LNCAP (cell line): ENCODE data around the gene MRPL55.

Source experiments
- TF ChIP-seq, protein P1 (sequence below): fragments of 450-650 bp; IDR thresholded peaks from 2 replicates; pipeline ENCODE4 v1.5.1; 2017; ENCODE audit warnings: mild to moderate bottlenecking

The MRPL55 gene

GRCh38 chr1:228109073-228109961 lies at the start of gene MRPL55:
Gene MRPL55, minus strand, starts transcription at chr1:228109299. Its CDS starts 1,039 bp downstream, at chr1:228108260.
- TF ChIP-seq, protein P1, sequence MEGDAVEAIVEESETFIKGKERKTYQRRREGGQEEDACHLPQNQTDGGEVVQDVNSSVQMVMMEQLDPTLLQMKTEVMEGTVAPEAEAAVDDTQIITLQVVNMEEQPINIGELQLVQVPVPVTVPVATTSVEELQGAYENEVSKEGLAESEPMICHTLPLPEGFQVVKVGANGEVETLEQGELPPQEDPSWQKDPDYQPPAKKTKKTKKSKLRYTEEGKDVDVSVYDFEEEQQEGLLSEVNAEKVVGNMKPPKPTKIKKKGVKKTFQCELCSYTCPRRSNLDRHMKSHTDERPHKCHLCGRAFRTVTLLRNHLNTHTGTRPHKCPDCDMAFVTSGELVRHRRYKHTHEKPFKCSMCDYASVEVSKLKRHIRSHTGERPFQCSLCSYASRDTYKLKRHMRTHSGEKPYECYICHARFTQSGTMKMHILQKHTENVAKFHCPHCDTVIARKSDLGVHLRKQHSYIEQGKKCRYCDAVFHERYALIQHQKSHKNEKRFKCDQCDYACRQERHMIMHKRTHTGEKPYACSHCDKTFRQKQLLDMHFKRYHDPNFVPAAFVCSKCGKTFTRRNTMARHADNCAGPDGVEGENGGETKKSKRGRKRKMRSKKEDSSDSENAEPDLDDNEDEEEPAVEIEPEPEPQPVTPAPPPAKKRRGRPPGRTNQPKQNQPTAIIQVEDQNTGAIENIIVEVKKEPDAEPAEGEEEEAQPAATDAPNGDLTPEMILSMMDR, result peak; percentile 22; the same call in 1 of the 2 replicates

GRCh38 chr1:228158151-228159007 lies 49.3 kb upstream of the MRPL55 start:
- TF ChIP-seq, protein P1, result no peak

GRCh38 chr1:228157729-228158126 lies 48.6 kb upstream of the MRPL55 start:
- TF ChIP-seq, protein P1, result no peak

GRCh38 chr1:228156941-228157728 lies 48.0 kb upstream of the MRPL55 start:
- TF ChIP-seq, protein P1, result no peak

DNA sequence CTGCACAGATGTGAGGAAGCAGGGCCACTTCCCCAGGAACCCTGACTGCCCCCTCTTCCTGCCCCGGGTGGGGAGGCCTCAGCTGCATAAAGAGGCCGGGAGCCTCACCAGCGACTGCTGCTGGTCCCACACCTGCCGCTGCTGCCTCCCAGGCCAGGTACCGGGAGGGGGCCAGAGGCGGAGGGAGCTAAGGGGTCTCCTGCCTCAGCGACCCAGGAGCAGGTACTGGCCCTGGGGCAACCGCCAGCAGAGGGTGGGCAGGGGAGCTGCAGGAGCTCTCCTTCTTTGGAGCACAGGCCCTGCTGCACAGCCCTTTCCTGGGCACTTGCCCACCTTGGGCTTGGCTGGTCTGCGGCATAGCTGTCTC lies 47.4 kb upstream of the MRPL55 start:
- TF ChIP-seq, protein P1, result no peak

DNA sequence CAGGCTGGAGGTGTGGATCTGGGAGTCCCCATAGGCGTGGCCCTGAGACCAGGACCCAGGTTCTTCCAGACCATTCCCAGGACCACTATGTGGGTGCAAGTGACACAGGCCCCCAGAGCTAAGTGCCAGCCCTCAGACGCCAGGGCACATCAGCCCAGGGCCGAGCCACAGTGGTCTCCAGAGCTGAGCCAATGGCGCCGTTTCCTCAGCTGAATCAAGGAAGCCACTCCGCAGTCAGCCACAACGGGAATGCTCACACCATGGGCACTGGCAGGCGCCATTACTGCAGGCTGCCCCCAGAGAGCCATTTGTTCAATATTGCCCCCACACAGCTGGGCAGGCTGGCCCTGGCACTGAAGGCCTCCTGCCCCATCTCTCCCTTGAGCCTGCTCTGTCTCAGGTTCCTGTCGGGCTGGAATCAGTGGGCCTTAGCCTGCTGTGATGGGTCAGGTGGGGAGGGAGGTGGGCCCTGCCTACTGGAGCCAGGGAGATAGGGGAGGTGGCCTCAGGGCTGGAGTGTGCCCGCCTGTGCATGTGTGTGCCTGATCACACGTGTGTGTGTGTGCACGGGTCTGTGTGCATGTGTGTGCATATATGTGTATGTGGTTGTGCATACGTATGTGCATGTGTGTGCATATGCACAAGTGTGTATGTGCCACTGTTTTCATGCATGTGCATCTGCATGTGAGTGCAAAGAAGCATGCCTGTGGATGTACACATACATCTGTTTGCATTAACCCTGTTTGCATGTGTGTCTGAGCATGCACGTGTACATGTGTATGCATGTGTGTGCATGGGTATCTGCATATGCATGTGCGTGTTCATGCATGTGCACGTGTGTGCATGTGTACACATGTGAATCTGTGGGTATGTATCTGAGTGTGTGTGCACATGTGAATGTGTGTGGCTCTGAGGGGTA lies 46.8 kb upstream of the MRPL55 start:
- TF ChIP-seq, protein P1, result no peak
